Gastroesophageal sphincter (tissue), 3 donors: ENCODE measurements around the gene RASA4.
"Not testable (repeated sequence)": the region's sequence is repeated elsewhere in the genome, so short reads cannot be mapped to it uniquely, and the experiment has no call there.

Experiments used
- EP300 ChIP-seq: sonication (generic); formaldehyde crosslinking; IDR thresholded peaks from one replicate; pipeline ENCODE4 v1.6.1; 2017; ENCODE audit warnings: antibody characterized with exemption, mild to moderate bottlenecking
- POLR2A ChIP-seq, 2 donors: fragments of 450-650 bp; IDR thresholded peaks; one replicate each; pipeline ENCODE4 v1.6.1; 2017; ENCODE audit warnings: antibody characterized with exemption in 2 of 2, mild to moderate bottlenecking in 2 of 2, moderate library complexity in 1 of 2
- TF ChIP-seq, protein P1 (sequence below), 4 experiments: fragments of 200-600 bp in 2 of 4; fragments of 450-650 bp in 2 of 4; sonication (generic) in 1 of 4; IDR thresholded peaks; one replicate each; pipeline ENCODE4 v1.5.1; 2017 to 2019; ENCODE audit warnings: antibody characterized with exemption in 4 of 4, mild to moderate bottlenecking in 2 of 4, moderate library complexity in 2 of 4

DNA sequence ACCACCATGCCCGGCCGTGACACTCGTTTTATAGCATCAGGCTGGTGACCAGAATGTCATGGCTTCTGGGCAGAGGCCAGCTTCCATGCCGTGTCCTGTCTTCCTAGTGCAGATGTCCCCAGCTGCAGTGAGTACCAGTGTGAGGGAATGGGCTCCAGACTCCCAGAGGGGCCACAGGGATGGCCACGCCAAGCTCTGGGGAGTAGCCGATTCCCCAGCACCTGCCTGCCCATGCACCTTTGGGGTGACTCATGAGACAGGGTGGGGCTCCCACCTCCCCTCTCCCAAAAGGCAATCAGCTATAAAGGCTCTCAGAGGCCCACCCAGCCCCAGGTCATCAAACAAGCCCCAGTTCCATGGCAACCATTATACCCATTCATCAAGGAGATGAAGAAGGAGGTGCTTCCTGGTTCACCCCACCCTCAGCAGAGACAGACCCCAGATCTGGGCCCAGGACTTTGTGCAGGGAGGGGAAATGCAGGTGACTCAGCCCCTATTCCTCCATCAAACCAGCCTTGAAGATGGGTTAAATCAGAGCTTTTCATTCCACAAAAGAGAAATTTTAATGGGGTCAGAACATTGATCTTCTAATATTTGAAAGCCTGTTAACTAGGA is 65.6 kb downstream of the RASA4 start, which contains the start of gene SPDYE2:
- TF ChIP-seq, protein P1, sequence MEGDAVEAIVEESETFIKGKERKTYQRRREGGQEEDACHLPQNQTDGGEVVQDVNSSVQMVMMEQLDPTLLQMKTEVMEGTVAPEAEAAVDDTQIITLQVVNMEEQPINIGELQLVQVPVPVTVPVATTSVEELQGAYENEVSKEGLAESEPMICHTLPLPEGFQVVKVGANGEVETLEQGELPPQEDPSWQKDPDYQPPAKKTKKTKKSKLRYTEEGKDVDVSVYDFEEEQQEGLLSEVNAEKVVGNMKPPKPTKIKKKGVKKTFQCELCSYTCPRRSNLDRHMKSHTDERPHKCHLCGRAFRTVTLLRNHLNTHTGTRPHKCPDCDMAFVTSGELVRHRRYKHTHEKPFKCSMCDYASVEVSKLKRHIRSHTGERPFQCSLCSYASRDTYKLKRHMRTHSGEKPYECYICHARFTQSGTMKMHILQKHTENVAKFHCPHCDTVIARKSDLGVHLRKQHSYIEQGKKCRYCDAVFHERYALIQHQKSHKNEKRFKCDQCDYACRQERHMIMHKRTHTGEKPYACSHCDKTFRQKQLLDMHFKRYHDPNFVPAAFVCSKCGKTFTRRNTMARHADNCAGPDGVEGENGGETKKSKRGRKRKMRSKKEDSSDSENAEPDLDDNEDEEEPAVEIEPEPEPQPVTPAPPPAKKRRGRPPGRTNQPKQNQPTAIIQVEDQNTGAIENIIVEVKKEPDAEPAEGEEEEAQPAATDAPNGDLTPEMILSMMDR (IDR thresholded peaks at IDR 0.05) = not testable (repeated sequence)
- not testable (repeated sequence) for TF ChIP-seq EP300; POLR2A (IDR thresholded peaks at IDR 0.05)
